Measurements from ENCODE around the gene GALE.
"Not testable (repeated sequence)": the region's sequence is repeated elsewhere in the genome, so short reads cannot be mapped to it uniquely, and the experiment has no call there.

Gene GALE

GRCh38 chr1:23800400-23801337, at the start of gene GALE:
GALE (minus strand) TSS chr1:23800754; CDS start chr1:23799007, 1,747 bp downstream.
- peak; percentile 75 for DNase-seq (ENCODE audit: low read depth, low spot score)

- DNase-seq (ENCODE audit: low read depth, low spot score) = no peak
Observed at GRCh38 chr1:23848673-23849616, 48.4 kb upstream of the GALE start.

- not testable (repeated sequence) for DNase-seq (ENCODE audit: low read depth, low spot score)
Observed at GRCh38 chr1:23847482-23848095, 47.0 kb upstream of the GALE start.

- no peak for DNase-seq (ENCODE audit: low read depth, low spot score)
Observed at GRCh38 chr1:23845163-23845562, 44.6 kb upstream of the GALE start.

GRCh38 chr1:23843644-23844043, 43.1 kb upstream of the GALE start:
- no peak for DNase-seq (ENCODE audit: low read depth, low spot score)

- no peak for DNase-seq (ENCODE audit: low read depth, low spot score)
Observed at GRCh38 chr1:23838401-23838866, 37.9 kb upstream of the GALE start.

- DNase-seq (ENCODE audit: low read depth, low spot score) = no peak
Observed at GRCh38 chr1:23837908-23838307, 37.4 kb upstream of the GALE start.

- DNase-seq (ENCODE audit: low read depth, low spot score) = no peak
Observed at GRCh38 chr1:23836037-23836436, 35.5 kb upstream of the GALE start.

- DNase-seq (ENCODE audit: low read depth, low spot score) = not testable (repeated sequence)
Observed at GRCh38 chr1:23834156-23834555, 33.6 kb upstream of the GALE start.

GRCh38 chr1:23827717-23828116, 27.2 kb upstream of the GALE start:
- no peak for DNase-seq (ENCODE audit: low read depth, low spot score)

GRCh38 chr1:23826590-23826989, 26.0 kb upstream of the GALE start:
- not testable (repeated sequence) for DNase-seq (ENCODE audit: low read depth, low spot score)

GRCh38 chr1:23825762-23826522, 25.4 kb upstream of the GALE start:
- no peak for DNase-seq (ENCODE audit: low read depth, low spot score)

GRCh38 chr1:23825076-23825761, 24.7 kb upstream of the GALE start, which contains the start of gene HMGCL:
HMGCL (minus strand) TSS chr1:23825429; CDS start chr1:23825415, 14 bp downstream.
- DNase-seq (ENCODE audit: low read depth, low spot score) = peak; percentile 63

- no peak for DNase-seq (ENCODE audit: low read depth, low spot score)
Observed at GRCh38 chr1:23824711-23825075, 24.1 kb upstream of the GALE start.

- DNase-seq (ENCODE audit: low read depth, low spot score) = no peak
Observed at GRCh38 chr1:23823767-23824166, 23.2 kb upstream of the GALE start.

GRCh38 chr1:23817633-23818032, 17.1 kb upstream of the GALE start:
- DNase-seq (ENCODE audit: low read depth, low spot score) = no peak

- DNase-seq (ENCODE audit: low read depth, low spot score) = no peak
Observed at GRCh38 chr1:23816906-23817305, 16.4 kb upstream of the GALE start.

GRCh38 chr1:23816361-23816760, 15.8 kb upstream of the GALE start:
- no peak for DNase-seq (ENCODE audit: low read depth, low spot score)

- DNase-seq (ENCODE audit: low read depth, low spot score) = no peak
Observed at GRCh38 chr1:23814016-23814415, 13.5 kb upstream of the GALE start.

GRCh38 chr1:23810818-23811540, 10.4 kb upstream of the GALE start:
- no peak for DNase-seq (ENCODE audit: low read depth, low spot score)

Data from brain pericyte (primary cell).